T-helper 2 cell (primary cell): ENCODE results near the gene SMIM15.
"Not testable (repeated sequence)": the region's sequence is repeated elsewhere in the genome, so short reads cannot be mapped to it uniquely, and the experiment has no call there.

Experiments
- DNase-seq, 5 experiments: peaks; one replicate each; pipeline versions ENCODE4 v3.0.0 to v3.0.0-alpha.2; 2012 to 2022
- total RNA-seq, 2 donors: gene quantifications; one replicate each; lab custom pipeline; 2026; lab: John Stamatoyannopoulos, UW

SMIM15 gene
- 12.8 to 20.7 reads per million in 2 donors for total RNA-seq

GRCh38 chr5:61162010-61162831 is at the start of gene SMIM15:
Gene SMIM15 (minus strand): TSS chr5:61162468. CDS start chr5:61160171, 2,297 bp downstream.
- peak; percentile 44 to 92 (median 65) for DNase-seq

- DNase-seq: no peak
These were observed 45.6 kb upstream of the SMIM15 start for GRCh38 chr5:61207884-61208283.

- DNase-seq: no peak
These were observed 42.7 kb upstream of the SMIM15 start for GRCh38 chr5:61205013-61205412.

GRCh38 chr5:61202213-61202612 is 39.9 kb upstream of the SMIM15 start:
- DNase-seq: peak in 1 of 5 experiments; percentile 60

GRCh38 chr5:61200582-61201155 is 38.4 kb upstream of the SMIM15 start:
- DNase-seq: no peak

GRCh38 chr5:61198606-61199005 is 36.3 kb upstream of the SMIM15 start:
- DNase-seq: no peak

- not testable (repeated sequence) for DNase-seq
These were observed 25.6 kb upstream of the SMIM15 start for GRCh38 chr5:61187826-61188225.

- DNase-seq: not testable (repeated sequence)
These were observed 25.1 kb upstream of the SMIM15 start for GRCh38 chr5:61187352-61187751.

GRCh38 chr5:61186634-61187033 is 24.4 kb upstream of the SMIM15 start:
- no peak for DNase-seq

- DNase-seq: no peak
These were observed 22.4 kb upstream of the SMIM15 start for GRCh38 chr5:61184708-61185107.

GRCh38 chr5:61183538-61183937 is 21.3 kb upstream of the SMIM15 start:
- no peak for DNase-seq

GRCh38 chr5:61182449-61182848 is 20.2 kb upstream of the SMIM15 start:
- peak in 1 of 5 experiments; percentile 21 for DNase-seq

GRCh38 chr5:61180886-61181285 is 18.6 kb upstream of the SMIM15 start:
- DNase-seq: no peak

- no peak for DNase-seq
These were observed 16.4 kb upstream of the SMIM15 start for GRCh38 chr5:61178702-61179101.

- DNase-seq: no peak
These were observed 15.4 kb upstream of the SMIM15 start for GRCh38 chr5:61177716-61178115.

- no peak for DNase-seq
These were observed 14.8 kb upstream of the SMIM15 start for GRCh38 chr5:61177070-61177469.

GRCh38 chr5:61176631-61177030 is 14.4 kb upstream of the SMIM15 start:
- DNase-seq: no peak

- DNase-seq: no peak
These were observed 9.2 kb upstream of the SMIM15 start for GRCh38 chr5:61171479-61171878.

GRCh38 chr5:61168951-61169350 is 6.7 kb upstream of the SMIM15 start:
- DNase-seq: no peak

- DNase-seq: peak in 1 of 5 experiments; percentile 17
These were observed 5.1 kb upstream of the SMIM15 start for GRCh38 chr5:61167382-61167781.

GRCh38 chr5:61163905-61164304 is 1.6 kb upstream of the SMIM15 start:
- no peak for DNase-seq

- DNase-seq: peak in 1 of 5 experiments; percentile 16
These were observed 732 bp upstream of the SMIM15 start for GRCh38 chr5:61162832-61163567.

- DNase-seq: no peak
These were observed 1.8 kb downstream of the SMIM15 start for GRCh38 chr5:61160497-61160896.
